ENCODE data around the gene SLC39A11. TPM values are rescaled to one million over a fixed set of nuclear protein-coding genes. Genes with fewer than 3 reads are reported as not detected.

Gene SLC39A11
- total RNA-seq, 4 donors from 2014 or later: 55.1 to 123 (median 97.0) TPM

DNA sequence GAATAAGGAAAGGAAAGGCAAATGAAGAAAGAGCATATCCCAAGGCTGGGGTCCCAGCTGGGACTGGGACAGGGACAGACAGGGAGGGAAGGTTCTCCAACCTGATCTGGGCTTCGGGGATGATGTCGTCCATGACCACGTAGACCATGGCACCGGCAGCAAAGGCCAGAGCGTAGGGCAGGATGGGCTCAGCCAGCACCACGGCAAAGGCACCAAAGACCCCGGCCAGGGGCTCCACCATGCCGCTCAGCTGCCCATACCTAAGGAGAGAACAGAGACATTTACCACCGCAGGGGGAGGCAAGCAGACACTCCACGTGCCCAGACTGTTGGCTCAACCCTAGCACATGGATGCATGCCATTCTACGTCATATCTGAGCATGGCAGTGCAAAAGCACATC, 443.8 kb downstream of the SLC39A11 start:
- WGBS, 2 donors: 96 to 99% methylated on average over 11 of the region's 11 CpGs
- Histone ChIP-seq H3K4me3 (replicated peaks in 1 of 3) (no peak overlapping the region), H3K4me1 (no peaks in the 10 kb centered on the region), H3K27ac (no peak overlapping the region), H3K9me3 (no peaks in the 10 kb centered on the region), H3K36me3 (no peaks in the 10 kb centered on the region), H3K27me3 (no peaks in the 10 kb centered on the region)
- DNase-seq: no peak
- intact Hi-C loops (cut with DNase I): no loop called here
- no peak for TF ChIP-seq POLR2A (IDR thresholded peaks at IDR 0.05)
- TF ChIP-seq, protein P1, sequence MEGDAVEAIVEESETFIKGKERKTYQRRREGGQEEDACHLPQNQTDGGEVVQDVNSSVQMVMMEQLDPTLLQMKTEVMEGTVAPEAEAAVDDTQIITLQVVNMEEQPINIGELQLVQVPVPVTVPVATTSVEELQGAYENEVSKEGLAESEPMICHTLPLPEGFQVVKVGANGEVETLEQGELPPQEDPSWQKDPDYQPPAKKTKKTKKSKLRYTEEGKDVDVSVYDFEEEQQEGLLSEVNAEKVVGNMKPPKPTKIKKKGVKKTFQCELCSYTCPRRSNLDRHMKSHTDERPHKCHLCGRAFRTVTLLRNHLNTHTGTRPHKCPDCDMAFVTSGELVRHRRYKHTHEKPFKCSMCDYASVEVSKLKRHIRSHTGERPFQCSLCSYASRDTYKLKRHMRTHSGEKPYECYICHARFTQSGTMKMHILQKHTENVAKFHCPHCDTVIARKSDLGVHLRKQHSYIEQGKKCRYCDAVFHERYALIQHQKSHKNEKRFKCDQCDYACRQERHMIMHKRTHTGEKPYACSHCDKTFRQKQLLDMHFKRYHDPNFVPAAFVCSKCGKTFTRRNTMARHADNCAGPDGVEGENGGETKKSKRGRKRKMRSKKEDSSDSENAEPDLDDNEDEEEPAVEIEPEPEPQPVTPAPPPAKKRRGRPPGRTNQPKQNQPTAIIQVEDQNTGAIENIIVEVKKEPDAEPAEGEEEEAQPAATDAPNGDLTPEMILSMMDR (IDR thresholded peaks at IDR 0.05): no peak

DNA sequence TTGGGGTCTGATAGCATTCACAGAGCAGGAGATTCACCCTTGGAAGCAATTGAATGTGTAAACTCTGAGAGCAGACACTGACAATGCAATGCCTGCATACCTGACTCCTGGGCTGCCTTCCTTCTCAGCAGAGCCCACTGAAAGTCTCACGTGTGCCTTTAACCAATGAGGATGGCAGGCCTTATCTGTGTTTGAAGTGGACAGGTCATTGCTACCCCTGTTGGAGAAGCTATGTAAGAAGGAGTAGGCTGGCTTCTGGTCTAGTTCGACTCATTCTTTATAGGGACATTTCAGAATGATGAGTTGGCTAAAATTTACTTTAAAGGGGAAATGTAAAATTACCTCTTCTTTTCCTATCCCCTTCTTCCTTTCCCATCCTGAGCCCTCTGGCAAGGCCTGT, 446.3 kb downstream of the SLC39A11 start:
- no peaks in the 10 kb centered on the region for H3K9me3 ChIP-seq
- H3K27me3 ChIP-seq: no peaks in the 10 kb centered on the region
- no peak for DNase-seq
- no peak overlapping the region for H3K4me3 ChIP-seq (replicated peaks in 1 of 3)
- intact Hi-C loops (cut with DNase I): no loop called here
- H3K4me1 ChIP-seq: no peaks in the 10 kb centered on the region
- no peaks in the 10 kb centered on the region for H3K36me3 ChIP-seq
- TF ChIP-seq, protein P1 (IDR thresholded peaks at IDR 0.05): no peak
- TF ChIP-seq POLR2A (IDR thresholded peaks at IDR 0.05): no peak
- no peak overlapping the region for H3K27ac ChIP-seq
- WGBS, 2 donors: 35 to 44% methylated on average over 2 of the region's 2 CpGs

DNA sequence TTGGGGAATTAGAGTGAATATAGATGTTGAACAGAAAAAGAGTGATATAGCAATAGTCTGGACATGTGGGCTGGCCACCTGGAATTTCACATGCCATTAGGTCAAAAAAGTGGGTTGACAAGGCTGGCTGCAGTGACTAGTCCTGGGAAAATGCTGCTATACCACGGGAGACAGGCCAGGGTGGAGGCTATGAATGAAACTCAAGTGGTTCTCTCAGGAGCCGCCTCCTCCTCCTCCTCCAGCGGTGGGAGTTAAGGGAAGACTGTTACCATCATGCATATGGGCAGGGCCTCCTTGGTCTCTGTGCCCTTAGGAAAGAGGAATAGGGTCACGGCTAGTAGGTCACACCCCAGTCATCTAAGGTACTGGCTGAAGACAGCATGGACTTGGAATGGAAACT, 448.0 kb downstream of the SLC39A11 start:
- 63 to 81% methylated on average over 3 to 4 of the region's 4 CpGs for WGBS, 2 donors
- H3K27me3 ChIP-seq: no peaks in the 10 kb centered on the region
- H3K4me1 ChIP-seq: no peaks in the 10 kb centered on the region
- no peak for TF ChIP-seq POLR2A (IDR thresholded peaks at IDR 0.05)
- TF ChIP-seq, protein P1 (IDR thresholded peaks at IDR 0.05): no peak
- H3K36me3 ChIP-seq: no peaks in the 10 kb centered on the region
- intact Hi-C loops (cut with DNase I): no loop called here
- H3K27ac ChIP-seq: no peak overlapping the region
- H3K4me3 ChIP-seq (replicated peaks in 1 of 3): no peak overlapping the region
- H3K9me3 ChIP-seq: no peaks in the 10 kb centered on the region
- DNase-seq: no peak

DNA sequence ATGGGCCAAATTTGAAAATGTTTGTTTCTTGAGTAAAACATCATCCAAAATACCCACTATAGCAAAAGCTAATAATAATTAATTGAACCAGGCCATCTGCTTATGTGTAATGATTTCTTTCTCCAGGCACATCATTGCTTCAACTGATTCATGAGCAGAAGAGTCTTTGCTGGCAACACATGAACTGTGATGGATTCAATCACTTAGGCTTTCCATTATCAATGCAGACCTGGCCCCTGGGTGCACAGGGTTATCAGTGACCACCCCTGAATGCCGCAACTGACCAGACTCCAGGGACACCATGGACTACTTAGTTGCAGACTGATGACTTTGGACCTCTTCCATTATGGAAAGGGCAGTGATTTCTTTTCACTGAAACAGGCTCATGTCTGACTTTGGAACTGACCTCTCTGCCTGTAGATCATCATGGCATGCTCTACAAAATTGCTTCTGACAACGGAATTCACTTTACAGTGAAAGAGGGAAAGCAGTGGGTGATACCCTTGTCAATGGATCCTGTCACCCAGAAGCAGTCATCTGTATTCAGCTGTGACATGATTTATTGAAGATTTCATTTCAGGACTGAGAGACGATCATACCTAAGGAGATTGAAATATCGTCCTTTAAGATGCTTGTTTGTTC, 448.8 kb downstream of the SLC39A11 start:
- 81 to 86% methylated on average over 4 of the region's 4 CpGs for WGBS, 2 donors
- Histone ChIP-seq H3K27ac (no peak overlapping the region), H3K36me3 (no peaks in the 10 kb centered on the region), H3K4me3 (replicated peaks in 1 of 3) (no peak overlapping the region), H3K4me1 (no peaks in the 10 kb centered on the region), H3K27me3 (no peaks in the 10 kb centered on the region), H3K9me3 (no peaks in the 10 kb centered on the region)
- DNase-seq: no peak
- TF ChIP-seq POLR2A (IDR thresholded peaks at IDR 0.05): no peak
- intact Hi-C loops (cut with DNase I): no loop called here

DNA sequence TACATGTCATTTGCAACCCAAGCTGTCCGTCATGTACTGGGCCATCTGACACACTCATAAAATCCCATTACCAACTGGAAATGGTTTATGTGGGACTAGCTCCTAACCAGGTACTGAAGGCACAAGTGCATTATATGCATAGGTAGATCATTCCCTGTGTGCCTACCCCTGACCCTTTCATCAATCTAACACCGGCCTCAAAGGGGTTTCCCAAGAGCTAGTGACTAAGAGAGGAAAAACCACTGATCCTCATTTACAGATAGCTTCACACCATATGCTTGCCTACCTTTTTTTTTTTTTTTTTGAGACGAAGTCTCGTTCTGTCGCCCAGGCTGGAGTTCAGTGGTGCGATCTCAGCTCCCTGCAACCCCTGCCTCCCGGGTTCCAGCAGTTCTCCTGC, 449.8 kb downstream of the SLC39A11 start:
- no peaks in the 10 kb centered on the region for H3K4me1 ChIP-seq

More for the DNA sequence above, 449.8 kb downstream of the SLC39A11 start:
- Histone ChIP-seq H3K27me3 (no peaks in the 10 kb centered on the region), H3K36me3 (no peaks in the 10 kb centered on the region), H3K9me3 (no peaks in the 10 kb centered on the region), H3K4me3 (replicated peaks in 1 of 3) (no peak overlapping the region), H3K27ac (no peak overlapping the region)
- TF ChIP-seq POLR2A (IDR thresholded peaks at IDR 0.05): no peak
- TF ChIP-seq, protein P1 (IDR thresholded peaks at IDR 0.05): no peak
- intact Hi-C loops (cut with DNase I): no loop called here
- WGBS, 2 donors: 87 to 95% methylated on average over 7 of the region's 7 CpGs
- no peak for DNase-seq

Data from thyroid gland (tissue), 4 donors.